HepG2 (cell line): ENCODE results near the gene ABCF1. TPM values are rescaled to one million over a fixed set of nuclear protein-coding genes. Genes with fewer than 3 reads are reported as not detected.

Source experiments
- CAMTA2 ChIP-seq: sonication (generic); formaldehyde crosslinking; IDR thresholded peaks from 2 replicates; pipeline ENCODE4 v1.4.0; 2020; ENCODE audit warnings: mild to moderate bottlenecking, missing genetic modification reagents, borderline replicate concordance
- CERS6 ChIP-seq: sonication (generic); formaldehyde crosslinking; IDR thresholded peaks from 2 replicates; pipeline ENCODE4 v1.5.0; 2020; ENCODE audit warnings: missing genetic modification reagents
- E2F1 ChIP-seq: sonication (generic); formaldehyde crosslinking; IDR thresholded peaks from 2 replicates; pipeline ENCODE4 v1.5.0; 2020; ENCODE audit warnings: missing genetic modification reagents
- HNRNPL ChIP-seq: fragments of 200-400 bp; formaldehyde crosslinking; IDR thresholded peaks from 2 replicates; pipeline ENCODE4 v1.6.1; 2017; ENCODE audit warnings: mild to moderate bottlenecking, low read depth, low read length
- KDM6A ChIP-seq: IDR thresholded peaks from 2 replicates; pipeline ENCODE4 v1.6.1; 2016; ENCODE audit warnings: low read depth
- RFX1 ChIP-seq: fragments of 450-650 bp; IDR thresholded peaks from 2 replicates; pipeline ENCODE4 v1.6.1; 2017
- RNF219 ChIP-seq: sonication (generic); formaldehyde crosslinking; IDR thresholded peaks from 2 replicates; pipeline ENCODE4 v1.5.0; 2020; ENCODE audit warnings: mild to moderate bottlenecking, missing genetic modification reagents
- SMAD1 ChIP-seq: sonication (generic); formaldehyde crosslinking; IDR thresholded peaks from 2 replicates; pipeline ENCODE4 v1.4.0; 2020; ENCODE audit warnings: missing genetic modification reagents, low read depth, mild to moderate bottlenecking, borderline replicate concordance
- STAT5B ChIP-seq: sonication (generic); formaldehyde crosslinking; IDR thresholded peaks from 2 replicates; pipeline ENCODE4 v1.4.0; 2020; ENCODE audit warnings: missing genetic modification reagents
- THAP7 ChIP-seq: sonication (generic); formaldehyde crosslinking; IDR thresholded peaks from 2 replicates; pipeline ENCODE4 v1.8.1; 2023; ENCODE audit warnings: mild to moderate bottlenecking, missing genetic modification reagents
- TSC22D2 ChIP-seq: sonication (generic); formaldehyde crosslinking; IDR thresholded peaks from 2 replicates; pipeline ENCODE4 v1.5.1; 2020; ENCODE audit warnings: missing genetic modification reagents, mild to moderate bottlenecking, borderline replicate concordance
- ZBTB25 ChIP-seq: IDR thresholded peaks from 2 replicates; pipeline ENCODE4 v1.6.1; 2018; ENCODE audit warnings: missing genetic modification reagents
- ZBTB39 ChIP-seq: sonication (generic); formaldehyde crosslinking; IDR thresholded peaks from 2 replicates; pipeline ENCODE4 v1.5.0; 2020; ENCODE audit warnings: missing genetic modification reagents
- ZFP36L2 ChIP-seq: sonication (generic); formaldehyde crosslinking; IDR thresholded peaks from 2 replicates; pipeline ENCODE4 v1.4.0; 2020; ENCODE audit warnings: missing genetic modification reagents
- ZNF382 ChIP-seq: sonication (generic); formaldehyde crosslinking; IDR thresholded peaks from 2 replicates; pipeline ENCODE4 v1.5.0; 2020; ENCODE audit warnings: missing genetic modification reagents, mild to moderate bottlenecking, borderline replicate concordance
- ZNF615 ChIP-seq: sonication (generic); formaldehyde crosslinking; IDR thresholded peaks from 2 replicates; pipeline ENCODE4 v1.5.0; 2020; ENCODE audit warnings: mild to moderate bottlenecking, missing genetic modification reagents, borderline replicate concordance
- ZNF629 ChIP-seq: sonication (generic); formaldehyde crosslinking; conservative IDR thresholded peaks from 2 replicates; pipeline ENCODE4 v1.5.0; 2020; ENCODE audit warnings: missing genetic modification reagents
- ZNF644 ChIP-seq: IDR thresholded peaks from 2 replicates; pipeline ENCODE4 v1.6.1; 2016; ENCODE audit warnings: low read depth
- ZNF670 ChIP-seq: sonication (generic); formaldehyde crosslinking; IDR thresholded peaks from 2 replicates; pipeline ENCODE4 v1.8.0; 2022; ENCODE audit warnings: mild to moderate bottlenecking, missing genetic modification reagents, borderline replicate concordance
- ZNF746 ChIP-seq: sonication (generic); formaldehyde crosslinking; IDR thresholded peaks from 2 replicates; pipeline ENCODE4 v1.8.0; 2022; ENCODE audit warnings: mild to moderate bottlenecking, missing genetic modification reagents
- ZSCAN31 ChIP-seq: sonication (generic); formaldehyde crosslinking; IDR thresholded peaks from 2 replicates; pipeline ENCODE4 v1.5.0; 2020; ENCODE audit warnings: low read depth, mild to moderate bottlenecking, missing genetic modification reagents
- polyA plus RNA-seq, 8 experiments: library from polyadenylated mRNA; depleted of rRNA in 3 of 8; stranded (reverse) in 7 of 8; unstranded in 1 of 8; fragments of >200 nt; fragmentation: Illumina TruSeq in 4 of 8; extraction: Trizol in 4 of 8; gene quantifications; 2 replicates each; pipeline versions ENCODE4 v1.2.1 to v1.2.3, GENCODE V29; 2011 to 2016; ENCODE audit warnings: low read depth in 4 of 8, missing spikeins in 1 of 8, mixed read lengths in 1 of 8; ENCODE audit not compliant: insufficient read depth in 1 of 8
- total RNA-seq, 5 experiments: library from RNA; depleted of rRNA; stranded (reverse); fragments of >200 nt; fragmentation: Illumina TruSeq; extraction: Trizol; gene quantifications; 2 replicates each; pipeline ENCODE4 v1.2.3, GENCODE V29; 2016; ENCODE audit warnings: low read depth in 1 of 5

Gene ABCF1
- total and polyA plus RNA-seq, 2 of the 13 experiments (the other 11 are each of a cell fraction or from before 2014, with no cell fraction given), result 25.4 to 98.9 TPM

- peak; percentile 76 for TF ChIP-seq ZBTB25 (CRISPR knock-in tag)
- no peak for TF ChIP-seq HNRNPL
- no peak for TF ChIP-seq RFX1
- no peak for TF ChIP-seq STAT5B (CRISPR knock-in tag)
- TF ChIP-seq THAP7 (CRISPR knock-in tag), result no peak; the same call in 1 of the 2 replicates
- no peak for TF ChIP-seq KDM6A (CRISPR knock-in tag)
- peak; percentile 76 for TF ChIP-seq E2F1 (CRISPR knock-in tag)
- TF ChIP-seq ZSCAN31 (CRISPR knock-in tag), result peak; percentile 82; the same call in 1 of the 2 replicates
- no peak for TF ChIP-seq TSC22D2
- TF ChIP-seq SMAD1 (CRISPR knock-in tag), result no peak
- 0 out of 2 replicates have a peak, but pooled peaks have one; percentile 81 for TF ChIP-seq CAMTA2 (CRISPR knock-in tag)
- no peak for TF ChIP-seq ZNF382 (CRISPR knock-in tag)
- no peak; the same call in 1 of the 2 replicates for TF ChIP-seq ZNF629
- TF ChIP-seq ZNF670 (CRISPR knock-in tag), result no peak; the same call in 1 of the 2 replicates
- no peak for TF ChIP-seq ZFP36L2 (CRISPR knock-in tag)
- peak; percentile 81; the same call in 1 of the 2 replicates for TF ChIP-seq ZNF615 (CRISPR knock-in tag)
- TF ChIP-seq RNF219 (CRISPR knock-in tag), result no peak
- TF ChIP-seq ZBTB39 (CRISPR knock-in tag), result no peak
- no peak for TF ChIP-seq CERS6
- TF ChIP-seq ZNF644, result no peak
- TF ChIP-seq ZNF746 (CRISPR knock-in tag), result peak; percentile 12; the same call in 1 of the 2 replicates
Observed at GRCh38 chr6:30556066-30556905, 15.0 kb upstream of the ABCF1 start, which contains the start of gene GNL1 (continued).
